ENCODE results near the gene IGLL5.
"Not testable (repeated sequence)": the region's sequence is repeated elsewhere in the genome, so short reads cannot be mapped to it uniquely, and the experiment has no call there.

IGLL5 gene

GRCh38 chr22:22914726-22915669, 27.4 kb downstream of the IGLL5 start:
- no peak for DNase-seq (ENCODE audit: low spot score)

- no peak for DNase-seq (ENCODE audit: low spot score)
Observed at GRCh38 chr22:22915670-22916035, 28.0 kb downstream of the IGLL5 start.

GRCh38 chr22:22916215-22916951, 28.8 kb downstream of the IGLL5 start:
- DNase-seq (ENCODE audit: low spot score) = no peak

- DNase-seq (ENCODE audit: low spot score) = no peak
Observed at GRCh38 chr22:22916952-22917290, 29.3 kb downstream of the IGLL5 start.

- DNase-seq (ENCODE audit: low spot score) = no peak
Observed at GRCh38 chr22:22917377-22917776, 29.8 kb downstream of the IGLL5 start.

GRCh38 chr22:22918297-22918965, 30.8 kb downstream of the IGLL5 start:
- DNase-seq (ENCODE audit: low spot score) = no peak

- DNase-seq (ENCODE audit: low spot score) = no peak
Observed at GRCh38 chr22:22919041-22919440, 31.4 kb downstream of the IGLL5 start.

- DNase-seq (ENCODE audit: low spot score) = no peak
Observed at GRCh38 chr22:22920104-22920654, 32.6 kb downstream of the IGLL5 start.

- no peak for DNase-seq (ENCODE audit: low spot score)
Observed at GRCh38 chr22:22920910-22921550, 33.4 kb downstream of the IGLL5 start.

- no peak for DNase-seq (ENCODE audit: low spot score)
Observed at GRCh38 chr22:22921575-22921974, 34.0 kb downstream of the IGLL5 start.

GRCh38 chr22:22922092-22922953, 34.7 kb downstream of the IGLL5 start:
- DNase-seq (ENCODE audit: low spot score) = not testable (repeated sequence)

- DNase-seq (ENCODE audit: low spot score) = no peak
Observed at GRCh38 chr22:22922954-22923319, 35.3 kb downstream of the IGLL5 start.

- DNase-seq (ENCODE audit: low spot score) = no peak
Observed at GRCh38 chr22:22923379-22923778, 35.8 kb downstream of the IGLL5 start.

- DNase-seq (ENCODE audit: low spot score) = no peak
Observed at GRCh38 chr22:22923930-22924329, 36.3 kb downstream of the IGLL5 start.

GRCh38 chr22:22924369-22925145, 36.9 kb downstream of the IGLL5 start:
- no peak for DNase-seq (ENCODE audit: low spot score)

- DNase-seq (ENCODE audit: low spot score) = no peak
Observed at GRCh38 chr22:22925146-22925804, 37.7 kb downstream of the IGLL5 start.

- DNase-seq (ENCODE audit: low spot score) = no peak
Observed at GRCh38 chr22:22925805-22926369, 38.3 kb downstream of the IGLL5 start.

GRCh38 chr22:22926370-22927195, 39.0 kb downstream of the IGLL5 start:
- no peak for DNase-seq (ENCODE audit: low spot score)

Data from SW480 (cell line).